Right lobe of liver (tissue), 4 donors: ENCODE measurements around the gene MTX2.

Source experiments
- POLR2A ChIP-seq: fragments of 450-650 bp; IDR thresholded peaks from one replicate; pipeline ENCODE4 v1.6.1; 2017; ENCODE audit warnings: antibody characterized with exemption, mild to moderate bottlenecking
- TF ChIP-seq, protein P1 (sequence below), 4 donors: fragments of 200-600 bp in 3 of 4; fragments of 450-650 bp in 1 of 4; IDR thresholded peaks; one replicate each; pipeline versions ENCODE4 v1.5.1 to v1.8.0; 2016 to 2022; ENCODE audit warnings: antibody characterized with exemption in 4 of 4, mild to moderate bottlenecking in 2 of 4
- donor health status: DM: no; HTN: no; CAD: no.
- donor health status: DM: no; HTN: no; CAD: no.
- donor health status: DM: no; HTN: yes; CAD: no.

DNA sequence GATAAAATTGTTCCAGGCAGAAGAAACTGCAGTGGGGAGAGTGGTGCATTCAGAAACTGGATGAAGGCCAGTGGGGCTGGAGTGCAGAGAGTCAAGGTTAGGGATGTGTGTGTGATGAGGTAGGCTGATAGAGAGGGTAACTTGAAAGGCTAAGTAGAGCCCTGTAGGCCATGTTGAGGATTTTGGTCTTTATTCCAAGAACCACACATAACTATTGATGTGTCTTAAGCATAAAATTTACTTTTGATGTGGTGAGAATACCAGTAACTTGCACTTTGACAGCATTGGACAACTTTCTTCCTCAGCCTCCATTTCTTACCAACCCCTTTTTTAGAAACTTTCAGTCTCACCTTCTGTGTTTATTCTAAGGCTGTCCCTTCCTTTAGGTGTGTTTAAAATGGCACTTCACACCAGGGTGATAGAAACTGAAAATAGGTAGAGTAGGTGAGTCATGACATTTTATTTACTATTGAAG lies 22.6 kb downstream of the MTX2 start:
- TF ChIP-seq, protein P1, sequence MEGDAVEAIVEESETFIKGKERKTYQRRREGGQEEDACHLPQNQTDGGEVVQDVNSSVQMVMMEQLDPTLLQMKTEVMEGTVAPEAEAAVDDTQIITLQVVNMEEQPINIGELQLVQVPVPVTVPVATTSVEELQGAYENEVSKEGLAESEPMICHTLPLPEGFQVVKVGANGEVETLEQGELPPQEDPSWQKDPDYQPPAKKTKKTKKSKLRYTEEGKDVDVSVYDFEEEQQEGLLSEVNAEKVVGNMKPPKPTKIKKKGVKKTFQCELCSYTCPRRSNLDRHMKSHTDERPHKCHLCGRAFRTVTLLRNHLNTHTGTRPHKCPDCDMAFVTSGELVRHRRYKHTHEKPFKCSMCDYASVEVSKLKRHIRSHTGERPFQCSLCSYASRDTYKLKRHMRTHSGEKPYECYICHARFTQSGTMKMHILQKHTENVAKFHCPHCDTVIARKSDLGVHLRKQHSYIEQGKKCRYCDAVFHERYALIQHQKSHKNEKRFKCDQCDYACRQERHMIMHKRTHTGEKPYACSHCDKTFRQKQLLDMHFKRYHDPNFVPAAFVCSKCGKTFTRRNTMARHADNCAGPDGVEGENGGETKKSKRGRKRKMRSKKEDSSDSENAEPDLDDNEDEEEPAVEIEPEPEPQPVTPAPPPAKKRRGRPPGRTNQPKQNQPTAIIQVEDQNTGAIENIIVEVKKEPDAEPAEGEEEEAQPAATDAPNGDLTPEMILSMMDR (IDR thresholded peaks at IDR 0.05): no peak
- TF ChIP-seq POLR2A: no peak
